SK-N-SH treated with all-trans-retinoic acid at 6 μM for 48 hours (cell line): ENCODE data around the gene KRT82.

ENCODE experiments used
- ATAC-seq: fragments of 200-7000 bp; cut with Tn5 transposase; 3 replicates; pipeline ENCODE4 v1.9.1; 2020; ENCODE audit warnings: mild to moderate bottlenecking, moderate library complexity
- ARNTL ChIP-seq: fragments of 450-650 bp; formaldehyde crosslinking; IDR thresholded peaks from 2 replicates; pipeline ENCODE4 v1.5.0; 2020; ENCODE audit warnings: low read depth, mild to moderate bottlenecking, moderate library complexity, borderline replicate concordance
- BACH2 ChIP-seq: fragments of 250-450 bp; sonication (Bioruptor Pico); IDR thresholded peaks from 2 replicates; pipeline ENCODE4 v1.9.0; 2021; ENCODE audit warnings: mild to moderate bottlenecking, borderline replicate concordance
- CREB5 ChIP-seq: fragments of 250-450 bp; sonication (Bioruptor Pico); IDR thresholded peaks from 2 replicates; pipeline ENCODE4 v1.5.1; 2020; ENCODE audit warnings: low read depth, mild to moderate bottlenecking, moderate library complexity
- CSDC2 ChIP-seq: fragments of 250-450 bp; sonication (Bioruptor Pico); IDR thresholded peaks from 2 replicates; pipeline ENCODE4 v1.5.0; 2020; ENCODE audit warnings: mild to moderate bottlenecking, moderate library complexity
- CSRNP3 ChIP-seq: fragments of 250-450 bp; sonication (Bioruptor Pico); IDR thresholded peaks from 2 replicates; pipeline ENCODE4 v1.5.1; 2021; ENCODE audit warnings: mild to moderate bottlenecking, moderate library complexity
- ESRRG ChIP-seq: fragments of 250-450 bp; sonication (Bioruptor Pico); IDR thresholded peaks from 2 replicates; pipeline ENCODE4 v1.6.1; 2021; ENCODE audit warnings: mild to moderate bottlenecking
- GLIS3 ChIP-seq: fragments of 250-450 bp; sonication (Bioruptor Pico); IDR thresholded peaks from 2 replicates; pipeline ENCODE4 v1.5.0; 2020; ENCODE audit warnings: mild to moderate bottlenecking, moderate library complexity
- ISL1 ChIP-seq: fragments of 250-450 bp; sonication (Bioruptor Pico); IDR thresholded peaks from 2 replicates; pipeline ENCODE4 v2.1.2; 2022; ENCODE audit warnings: mild to moderate bottlenecking, moderate library complexity
- OSR1 ChIP-seq: fragments of 250-450 bp; sonication (Bioruptor Pico); IDR thresholded peaks from 2 replicates; pipeline ENCODE4 v1.8.0; 2022; ENCODE audit warnings: moderate library complexity, mild to moderate bottlenecking, inconsistent platforms
- PATZ1 ChIP-seq: fragments of 250-450 bp; sonication (Bioruptor Pico); IDR thresholded peaks from 2 replicates; pipeline ENCODE4 v1.8.0; 2020; ENCODE audit warnings: mild to moderate bottlenecking, moderate library complexity, borderline replicate concordance
- PPARA ChIP-seq: fragments of 250-450 bp; sonication (Bioruptor Pico); IDR thresholded peaks from 2 replicates; pipeline ENCODE4 v1.5.0; 2020; ENCODE audit warnings: mild to moderate bottlenecking, borderline replicate concordance
- RARB ChIP-seq: fragments of 250-450 bp; sonication (Bioruptor Pico); IDR thresholded peaks from 2 replicates; pipeline ENCODE4 v1.8.0; 2021; ENCODE audit warnings: mild to moderate bottlenecking, moderate library complexity
- SNAI2 ChIP-seq: fragments of 250-450 bp; sonication (Bioruptor Pico); IDR thresholded peaks from 2 replicates; pipeline ENCODE4 v1.5.0; 2020; ENCODE audit warnings: mild to moderate bottlenecking, moderate library complexity
- ZC3H10 ChIP-seq: fragments of 250-450 bp; sonication (Bioruptor Pico); IDR thresholded peaks from 2 replicates; pipeline ENCODE4 v1.5.1; 2021; ENCODE audit warnings: mild to moderate bottlenecking, moderate library complexity
- ZFP30 ChIP-seq: fragments of 450-650 bp; formaldehyde crosslinking; IDR thresholded peaks from 2 replicates; pipeline ENCODE4 v1.5.0; 2022; ENCODE audit warnings: mild to moderate bottlenecking, moderate library complexity
- ZNF565 ChIP-seq: fragments of 450-650 bp; formaldehyde crosslinking; conservative IDR thresholded peaks from 2 replicates; pipeline ENCODE4 v1.5.0; 2020; ENCODE audit warnings: low read depth, mild to moderate bottlenecking, moderate library complexity
- ZNF70 ChIP-seq: fragments of 450-650 bp; formaldehyde crosslinking; IDR thresholded peaks from 2 replicates; pipeline ENCODE4 v1.5.0; 2020; ENCODE audit warnings: mild to moderate bottlenecking, moderate library complexity
- ZNF8 ChIP-seq: fragments of 450-650 bp; formaldehyde crosslinking; IDR thresholded peaks from 2 replicates; pipeline ENCODE4 v1.5.0; 2020; ENCODE audit warnings: mild to moderate bottlenecking, moderate library complexity
- TF ChIP-seq, protein P1 (sequence below): fragments of 250-450 bp; sonication (Bioruptor Pico); IDR thresholded peaks from 2 replicates; pipeline ENCODE4 v1.5.0; 2020; ENCODE audit warnings: mild to moderate bottlenecking, moderate library complexity

Gene KRT82

DNA sequence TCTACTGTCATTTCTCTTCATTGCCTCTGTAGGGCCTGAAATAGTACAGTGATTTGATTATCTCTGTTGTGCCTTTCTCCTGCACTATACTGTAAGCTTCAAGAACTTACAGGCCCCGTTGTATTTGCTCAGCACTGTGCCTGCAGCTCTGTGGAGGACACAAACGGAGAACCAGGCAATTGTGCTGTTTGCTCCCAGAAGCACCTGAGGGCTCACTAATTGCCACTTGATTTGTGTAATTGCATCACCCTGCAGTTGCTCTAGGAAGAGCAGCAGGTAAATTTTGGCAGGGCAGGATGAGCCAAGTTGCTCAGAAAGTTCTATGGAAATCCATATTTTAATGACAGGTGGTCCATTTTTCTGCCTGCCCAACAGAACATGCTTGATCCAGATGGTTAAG lies 11.6 kb upstream of the KRT82 start:
- no peak for ATAC-seq
- no peak for TF ChIP-seq OSR1
- no peak for TF ChIP-seq ZC3H10
- TF ChIP-seq BACH2 (CRISPR knock-in tag): no peak
- TF ChIP-seq ISL1 (CRISPR knock-in tag): no peak
- no peak for TF ChIP-seq CREB5 (CRISPR knock-in tag)
- no peak for TF ChIP-seq ARNTL (CRISPR knock-in tag)
- no peak for TF ChIP-seq CSDC2 (CRISPR knock-in tag)
- no peak for TF ChIP-seq RARB (CRISPR knock-in tag)
- no peak for TF ChIP-seq ZNF70 (CRISPR knock-in tag)
- TF ChIP-seq PATZ1 (CRISPR knock-in tag): no peak
- TF ChIP-seq ZFP30 (CRISPR knock-in tag): no peak
- TF ChIP-seq SNAI2 (CRISPR knock-in tag): no peak
- TF ChIP-seq GLIS3 (CRISPR knock-in tag): no peak
- TF ChIP-seq ZNF565 (CRISPR knock-in tag): no peak
- no peak for TF ChIP-seq CSRNP3 (CRISPR knock-in tag)
- TF ChIP-seq ZNF8 (CRISPR knock-in tag): no peak
- TF ChIP-seq PPARA (CRISPR knock-in tag): no peak

DNA sequence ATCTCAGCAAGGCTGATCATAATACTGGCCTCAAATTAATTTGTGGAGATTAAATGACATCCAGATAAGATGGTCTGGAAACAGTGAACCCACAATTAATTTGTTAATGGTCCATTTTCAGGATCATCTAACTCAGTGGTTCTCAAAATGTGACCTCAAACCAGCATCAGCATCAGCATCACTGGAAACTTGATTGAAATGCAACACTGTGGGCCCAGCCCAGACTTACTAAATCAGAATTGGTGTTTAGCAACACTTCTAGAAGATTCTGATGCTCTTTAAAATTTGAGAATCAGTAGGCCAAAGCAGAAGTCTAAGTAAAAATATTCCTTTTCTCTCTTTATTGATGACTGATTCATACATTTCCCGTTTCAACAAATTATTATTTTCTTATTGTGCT lies 10.7 kb upstream of the KRT82 start:
- TF ChIP-seq ISL1 (CRISPR knock-in tag): no peak
- no peak for TF ChIP-seq ARNTL (CRISPR knock-in tag)
- no peak for ATAC-seq

DNA sequence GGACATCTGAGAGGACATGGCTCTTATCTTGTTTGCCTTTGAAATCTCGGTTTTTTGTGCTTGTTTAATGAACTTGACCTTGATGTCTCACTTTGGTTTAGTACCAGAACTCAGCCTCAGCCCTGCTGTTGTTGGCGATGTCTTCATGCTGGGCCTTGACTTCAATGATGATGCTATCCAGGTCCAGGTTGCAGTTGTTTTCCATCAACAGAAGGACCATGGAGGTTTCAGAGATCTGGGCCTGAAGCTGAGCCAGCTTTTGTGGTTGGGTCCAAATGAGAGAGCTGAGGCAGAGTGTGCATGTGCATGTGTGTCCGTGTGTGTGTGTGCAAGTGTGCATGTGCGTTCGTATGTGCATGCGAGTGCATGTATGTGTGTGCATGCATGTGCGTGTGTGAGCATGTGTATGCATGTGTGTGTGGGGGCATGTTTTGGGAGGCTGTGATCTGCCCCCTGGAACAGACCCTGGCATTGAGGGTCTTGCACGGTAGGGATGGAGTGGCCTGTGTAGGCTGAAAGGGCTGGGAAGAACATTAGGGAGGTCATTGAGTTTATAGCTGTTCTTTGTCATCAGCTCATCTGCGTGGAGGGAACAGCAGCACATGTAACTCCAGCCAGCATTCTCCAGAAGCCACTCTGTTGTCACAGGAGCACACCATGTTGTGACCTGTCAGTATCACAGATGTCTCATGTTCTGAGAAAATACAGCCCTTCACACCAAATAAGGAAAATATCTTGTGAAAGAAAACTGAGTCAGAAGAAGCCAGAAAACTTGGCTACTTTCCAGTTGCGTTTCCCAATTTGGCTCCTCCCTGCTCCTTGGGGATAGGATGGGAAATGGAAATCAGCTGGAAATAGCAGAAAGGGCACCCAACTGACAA lies 10.0 kb upstream of the KRT82 start:
- TF ChIP-seq PATZ1 (CRISPR knock-in tag) (no peak), CREB5 (CRISPR knock-in tag) (no peak), ZC3H10 (no peak), ISL1 (CRISPR knock-in tag) (no peak), ZNF70 (CRISPR knock-in tag) (no peak), ZNF8 (CRISPR knock-in tag) (no peak), CSRNP3 (CRISPR knock-in tag) (no peak), PPARA (CRISPR knock-in tag) (no peak), ESRRG (CRISPR knock-in tag) (no peak), OSR1 (no peak), ZFP30 (CRISPR knock-in tag) (no peak), CSDC2 (CRISPR knock-in tag) (no peak), ARNTL (CRISPR knock-in tag) (no peak)
- TF ChIP-seq, protein P1, sequence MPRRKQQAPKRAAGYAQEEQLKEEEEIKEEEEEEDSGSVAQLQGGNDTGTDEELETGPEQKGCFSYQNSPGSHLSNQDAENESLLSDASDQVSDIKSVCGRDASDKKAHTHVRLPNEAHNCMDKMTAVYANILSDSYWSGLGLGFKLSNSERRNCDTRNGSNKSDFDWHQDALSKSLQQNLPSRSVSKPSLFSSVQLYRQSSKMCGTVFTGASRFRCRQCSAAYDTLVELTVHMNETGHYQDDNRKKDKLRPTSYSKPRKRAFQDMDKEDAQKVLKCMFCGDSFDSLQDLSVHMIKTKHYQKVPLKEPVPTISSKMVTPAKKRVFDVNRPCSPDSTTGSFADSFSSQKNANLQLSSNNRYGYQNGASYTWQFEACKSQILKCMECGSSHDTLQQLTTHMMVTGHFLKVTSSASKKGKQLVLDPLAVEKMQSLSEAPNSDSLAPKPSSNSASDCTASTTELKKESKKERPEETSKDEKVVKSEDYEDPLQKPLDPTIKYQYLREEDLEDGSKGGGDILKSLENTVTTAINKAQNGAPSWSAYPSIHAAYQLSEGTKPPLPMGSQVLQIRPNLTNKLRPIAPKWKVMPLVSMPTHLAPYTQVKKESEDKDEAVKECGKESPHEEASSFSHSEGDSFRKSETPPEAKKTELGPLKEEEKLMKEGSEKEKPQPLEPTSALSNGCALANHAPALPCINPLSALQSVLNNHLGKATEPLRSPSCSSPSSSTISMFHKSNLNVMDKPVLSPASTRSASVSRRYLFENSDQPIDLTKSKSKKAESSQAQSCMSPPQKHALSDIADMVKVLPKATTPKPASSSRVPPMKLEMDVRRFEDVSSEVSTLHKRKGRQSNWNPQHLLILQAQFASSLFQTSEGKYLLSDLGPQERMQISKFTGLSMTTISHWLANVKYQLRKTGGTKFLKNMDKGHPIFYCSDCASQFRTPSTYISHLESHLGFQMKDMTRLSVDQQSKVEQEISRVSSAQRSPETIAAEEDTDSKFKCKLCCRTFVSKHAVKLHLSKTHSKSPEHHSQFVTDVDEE: no peak
- ATAC-seq: no peak
